ENCODE results near the gene ZNF182.
"Not testable (repeated sequence)": the region's sequence is repeated elsewhere in the genome, so short reads cannot be mapped to it uniquely, and the experiment has no call there.

Gene ZNF182

GRCh38 chrX:47992669-47993068, 11.1 kb downstream of the ZNF182 start:
- no peak for DNase-seq

GRCh38 chrX:47992095-47992380, 11.8 kb downstream of the ZNF182 start:
- DNase-seq, result no peak

GRCh38 chrX:47991263-47992094, 12.3 kb downstream of the ZNF182 start:
- DNase-seq, result no peak

DNA sequence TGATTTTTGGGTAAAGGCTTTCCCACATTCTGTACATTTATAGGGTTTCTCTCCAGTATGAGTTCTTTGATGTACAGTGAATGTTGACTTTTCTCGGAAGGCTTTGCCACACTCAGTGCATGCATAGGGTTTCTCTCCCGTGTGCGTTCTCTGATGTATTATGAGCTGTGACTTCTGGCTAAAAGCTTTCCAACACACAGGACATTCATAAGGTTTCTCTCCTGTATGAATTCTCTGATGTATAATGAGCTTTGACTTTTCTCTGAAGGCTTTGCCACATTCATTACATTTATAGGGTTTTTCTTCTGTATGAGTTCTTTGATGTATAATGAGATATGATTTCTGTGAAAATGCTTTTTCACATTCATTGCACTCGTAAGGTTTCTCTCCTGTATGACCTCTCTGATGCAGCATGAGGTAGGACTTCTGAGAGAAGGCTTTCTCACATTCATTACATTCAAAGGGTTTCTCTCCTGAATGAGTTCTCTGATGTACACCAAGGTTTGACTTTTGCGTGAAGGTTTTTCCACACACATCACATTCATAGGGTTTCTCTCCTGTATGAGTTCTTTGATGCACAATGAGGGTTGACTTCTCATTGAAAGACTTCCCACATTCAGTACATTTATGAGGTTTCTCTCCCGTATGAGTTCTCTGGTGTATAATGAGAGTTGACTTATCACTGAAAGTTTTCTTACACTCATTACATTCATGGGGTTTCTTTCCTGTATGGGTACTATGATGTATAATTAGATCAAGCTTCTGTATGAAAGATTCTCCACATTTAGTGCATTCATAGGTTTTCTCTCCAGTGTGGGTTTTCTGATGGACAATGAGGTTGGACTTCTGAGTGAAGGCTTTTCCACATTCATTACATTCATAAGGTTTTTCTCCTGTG, 27.3 kb downstream of the ZNF182 start:
- no peak for DNase-seq

- no peak for DNase-seq
Measured at GRCh38 chrX:47973235-47973634, 30.6 kb downstream of the ZNF182 start.

DNA sequence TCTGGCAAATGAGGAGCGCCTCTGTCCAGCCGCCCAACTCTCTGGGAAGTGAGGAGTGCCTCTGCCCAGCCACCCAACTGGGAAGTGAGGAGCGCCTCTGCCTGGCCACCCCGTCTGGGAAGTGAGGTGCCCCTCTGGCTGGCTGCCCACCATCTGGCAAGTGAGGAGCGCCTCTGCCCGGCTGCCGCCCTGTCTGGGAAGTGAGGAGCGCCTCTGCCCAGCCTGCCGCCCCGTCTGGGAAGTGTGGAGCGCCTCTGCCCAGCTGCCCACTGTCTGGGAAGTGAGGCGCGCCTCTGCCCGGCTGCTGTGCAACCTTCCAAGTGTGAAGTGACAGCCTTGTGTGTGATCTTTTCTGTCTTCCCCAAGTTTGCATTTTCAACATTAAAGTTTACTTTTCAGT, 38.3 kb downstream of the ZNF182 start:
- not testable (repeated sequence) for DNase-seq

DNA sequence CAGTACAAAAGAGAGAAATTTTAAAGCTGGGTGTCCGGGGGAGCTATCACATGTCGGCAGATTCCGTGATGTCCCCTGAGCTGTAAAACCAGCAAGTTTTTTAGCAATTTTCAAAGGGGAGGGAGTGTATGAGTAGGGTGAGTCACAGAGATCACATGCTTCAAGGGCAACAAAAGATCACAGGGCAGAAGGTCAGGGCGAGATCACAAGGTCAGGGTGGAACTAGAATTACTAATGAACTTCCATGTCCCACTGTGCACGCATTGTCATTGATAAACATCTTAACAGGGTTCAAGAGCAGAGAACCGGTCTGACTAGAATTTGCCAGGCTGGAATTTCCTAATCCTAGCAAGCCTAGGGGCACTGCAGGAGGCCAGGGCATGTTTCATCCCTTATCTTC, 42.0 kb downstream of the ZNF182 start:
- not testable (repeated sequence) for DNase-seq

GRCh38 chrX:47960406-47960805, 43.4 kb downstream of the ZNF182 start:
- no peak for DNase-seq

DNA sequence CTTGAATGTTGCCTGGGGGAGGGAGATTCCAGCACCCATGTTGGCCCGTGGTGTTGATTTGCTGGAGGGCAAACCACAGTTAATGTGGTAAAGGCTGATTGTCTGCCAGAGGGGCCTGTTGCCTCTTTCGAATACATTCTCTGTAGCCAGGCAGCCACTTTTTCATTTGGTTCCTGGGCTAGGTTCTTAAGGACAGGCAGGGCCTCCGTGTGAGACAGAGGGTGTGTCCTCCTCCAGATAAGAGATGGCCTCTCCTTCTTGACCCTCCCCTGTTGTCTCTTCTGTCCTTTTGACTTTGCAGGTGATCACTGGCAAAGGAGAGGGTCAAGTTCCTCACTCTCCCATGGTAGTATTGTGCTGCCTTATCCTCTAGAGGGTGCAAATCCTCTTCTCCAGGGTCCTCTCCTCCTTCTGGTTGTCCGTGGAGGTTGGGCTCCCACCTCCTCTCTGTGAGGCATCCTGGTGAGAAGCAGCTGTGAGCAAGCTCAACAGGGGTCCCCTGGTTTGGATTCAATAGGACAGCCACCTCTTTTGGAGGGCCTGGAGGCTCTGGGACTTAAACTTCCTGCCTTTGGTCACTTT, 44.9 kb downstream of the ZNF182 start:
- DNase-seq, result no peak

DNA sequence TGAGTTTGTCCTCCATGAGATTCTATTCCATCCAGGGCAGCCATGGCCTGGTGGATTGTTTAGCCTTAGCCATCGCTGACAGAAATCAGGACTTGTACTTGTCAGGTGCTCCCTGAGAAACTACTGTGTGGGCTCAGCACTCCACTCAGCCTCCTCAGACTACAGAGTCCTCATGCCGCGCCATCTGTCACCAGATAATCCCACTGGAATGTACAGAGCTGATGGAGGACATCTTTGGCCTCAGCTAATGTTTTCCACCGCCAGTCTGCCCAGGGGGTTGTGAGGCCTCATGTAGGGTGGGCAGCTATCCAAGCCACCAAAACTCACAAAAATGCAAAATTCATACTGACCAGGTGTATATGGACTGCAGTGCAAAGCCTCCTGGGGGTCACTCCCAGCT, 45.6 kb downstream of the ZNF182 start:
- not testable (repeated sequence) for DNase-seq

- no peak for DNase-seq
Measured at GRCh38 chrX:47956016-47956415, 47.8 kb downstream of the ZNF182 start.

DNA sequence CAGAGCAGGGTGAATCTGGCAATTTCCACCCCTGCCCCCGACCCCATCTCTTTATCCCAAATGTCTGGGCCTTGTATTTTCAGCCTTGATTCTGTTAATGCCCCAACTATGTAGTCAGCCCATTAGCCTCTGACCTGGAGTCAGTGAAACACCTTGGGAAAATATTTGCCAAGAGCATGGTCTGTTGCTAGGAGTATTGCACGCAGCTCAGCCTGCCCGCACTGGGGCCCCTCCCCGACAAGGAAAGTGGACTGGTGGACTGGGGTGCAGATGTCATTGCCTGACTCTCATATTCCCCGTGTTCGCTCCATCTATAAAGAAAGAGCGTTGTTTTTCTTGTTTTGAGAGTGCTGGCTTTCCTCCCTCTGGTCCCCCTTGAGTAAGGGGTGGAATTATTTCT, 48.5 kb downstream of the ZNF182 start:
- DNase-seq, result not testable (repeated sequence)

DNA sequence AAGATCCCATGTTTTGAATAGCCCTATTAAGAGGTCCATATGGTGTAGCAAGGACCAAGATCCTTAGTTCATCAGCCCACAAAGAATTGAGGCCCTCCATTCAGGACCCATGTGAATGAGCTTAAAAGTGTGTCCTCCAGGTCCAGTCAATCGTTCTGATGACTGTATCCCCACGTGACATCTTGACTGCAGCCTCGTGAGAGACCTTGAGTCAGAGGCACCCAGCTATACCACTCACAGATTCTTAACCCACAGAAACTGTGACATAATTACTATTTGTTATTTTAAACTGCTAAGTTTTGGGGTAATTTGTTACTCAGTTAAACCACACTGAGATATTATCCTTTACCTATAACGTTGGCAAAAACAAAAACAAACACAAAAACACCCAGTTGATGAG, 62.4 kb downstream of the ZNF182 start:
- DNase-seq, result no peak

DNA sequence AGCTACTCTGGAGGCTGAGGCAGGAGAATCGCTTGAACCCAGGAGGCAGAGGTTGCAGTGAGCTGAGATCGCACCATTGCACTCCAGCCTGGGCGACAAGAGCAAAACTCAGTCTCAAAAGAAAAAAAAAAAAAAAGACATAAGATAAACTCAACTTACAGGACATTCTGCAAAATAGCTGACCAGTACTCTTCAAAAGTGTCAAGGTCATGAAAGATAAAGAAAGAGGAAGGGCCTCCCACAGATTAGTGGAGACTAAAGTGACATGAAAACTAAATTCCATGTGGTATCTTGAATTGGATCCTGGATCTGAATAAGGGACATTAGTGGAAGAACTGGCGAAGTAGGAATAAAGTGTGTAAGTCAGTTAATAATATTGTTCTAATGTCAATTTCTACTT, 63.3 kb downstream of the ZNF182 start:
- DNase-seq, result no peak

- DNase-seq, result no peak
Measured at GRCh38 chrX:47936940-47937317, 66.9 kb downstream of the ZNF182 start.

DNA sequence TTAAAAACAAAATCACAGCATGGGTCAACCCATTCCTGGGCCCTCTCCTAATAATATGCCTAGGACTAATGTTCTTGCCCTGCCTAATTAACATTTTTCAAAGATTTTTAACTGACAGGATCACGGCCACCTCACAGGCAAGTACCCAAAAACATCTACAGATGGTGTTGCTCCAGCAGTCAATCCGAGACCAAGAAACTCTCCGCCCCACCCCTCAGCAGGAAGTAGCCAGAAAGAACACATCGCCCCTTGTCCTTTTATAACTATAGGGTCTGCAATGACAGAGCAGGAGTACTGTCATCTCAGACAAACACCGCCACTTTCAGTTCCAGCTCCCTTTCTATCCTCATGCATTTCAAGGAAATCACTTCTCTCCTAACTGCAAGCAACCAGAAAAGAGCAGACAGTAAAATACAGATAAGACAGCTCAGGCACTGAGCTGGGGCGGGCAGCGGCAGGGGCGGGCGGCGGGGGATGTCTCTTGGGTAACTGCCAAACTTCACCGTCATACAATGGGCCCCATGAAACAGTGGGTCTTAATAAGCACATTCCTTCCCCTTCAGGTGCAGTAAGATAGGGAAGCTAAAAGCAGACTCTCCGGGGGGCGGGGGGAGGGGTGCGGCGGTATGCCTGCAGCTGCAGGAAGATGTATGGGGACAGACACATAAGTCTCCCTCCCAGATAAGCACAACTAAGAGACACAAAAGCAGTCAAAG, 67.4 kb downstream of the ZNF182 start:
- DNase-seq, result no peak

GRCh38 chrX:47933946-47934345, 69.8 kb downstream of the ZNF182 start:
- DNase-seq, result no peak

DNA sequence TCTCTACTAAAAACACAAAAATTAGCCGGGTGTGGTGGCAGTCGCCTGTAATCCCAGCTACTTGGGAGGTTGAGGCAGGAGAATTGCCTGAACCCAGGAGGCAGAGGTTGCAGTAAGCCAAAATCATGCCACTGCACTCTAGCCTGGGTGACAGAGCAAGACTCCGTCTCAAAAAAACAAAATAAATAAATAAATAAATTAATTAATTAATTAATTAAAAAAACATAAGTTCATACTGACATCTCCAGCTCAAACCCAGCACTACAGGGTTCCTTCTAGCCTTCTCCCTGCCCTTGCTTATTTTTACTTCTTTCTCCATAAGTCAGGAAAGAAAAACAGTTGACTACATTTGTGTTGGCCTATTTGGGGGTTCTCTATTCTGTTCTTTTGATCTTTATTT, 71.8 kb downstream of the ZNF182 start:
- DNase-seq, result not testable (repeated sequence)

GRCh38 chrX:47927212-47927611, 76.6 kb downstream of the ZNF182 start:
- DNase-seq, result no peak
